Activated B cell treated with CpG ODN at 0.5 μM for 24 hours (primary cell): Measurements from ENCODE around the gene YTHDC2. TPM values are rescaled to one million over a fixed set of nuclear protein-coding genes. Genes with fewer than 3 reads are reported as not detected.
"Not testable (repeated sequence)": the region's sequence is repeated elsewhere in the genome, so short reads cannot be mapped to it uniquely, and the experiment has no call there.

ENCODE experiments used
- ATAC-seq: fragments of 200-7000 bp; cut with Tn5 transposase; one replicate; pipeline ENCODE4 v1.10.0; 2021; ENCODE audit warnings: low read depth, mild to moderate bottlenecking, moderate library complexity
- CTCF ChIA-PET: fragments of 350-600 bp; sonication (Branson Sonifier 250); formaldehyde crosslinking; loops from one replicate; lab custom pipeline; 2021; ENCODE audit warnings: antibody characterized with exemption; lab: Charles Lee
- POLR2A ChIA-PET: fragments of 350-600 bp; sonication (Branson Sonifier 250); formaldehyde crosslinking; loops from one replicate; lab custom pipeline; 2021; ENCODE audit warnings: antibody characterized with exemption; lab: Charles Lee
- DNase-seq: peaks from one replicate; pipeline ENCODE4 v3.0.0; 2022
- H3K27ac Mint-ChIP-seq: one replicate; pipeline ENCODE4 v1.8.0; 2020; ENCODE audit warnings: mixed read lengths
- H3K27me3 Mint-ChIP-seq: one replicate; pipeline ENCODE4 v1.8.0; 2021; ENCODE audit warnings: mixed read lengths
- H3K36me3 Mint-ChIP-seq: one replicate; pipeline ENCODE4 v1.8.0; 2021; ENCODE audit warnings: low read depth, mixed read lengths
- H3K4me1 Mint-ChIP-seq: one replicate; pipeline ENCODE4 v1.8.0; 2021; ENCODE audit warnings: mixed read lengths
- H3K4me3 Mint-ChIP-seq: one replicate; pipeline ENCODE4 v1.8.0; 2020; ENCODE audit warnings: mild to moderate bottlenecking, mixed read lengths
- H3K9me3 Mint-ChIP-seq: one replicate; pipeline ENCODE4 v1.8.0; 2020; ENCODE audit warnings: mixed read lengths
- CTCF ChIP-seq: fragments of 200-600 bp; IDR thresholded peaks from one replicate; pipeline ENCODE4 v1.8.0; 2022; ENCODE audit warnings: antibody characterized with exemption, mild to moderate bottlenecking
- intact Hi-C: fragments of 100-400 bp; cut with micrococcal nuclease; formaldehyde crosslinking; loops from one replicate; pipeline ENCODE4 v1.15.1; 2024
- total RNA-seq: library from RNA; stranded (reverse); gene quantifications from 2 replicates; pipeline ENCODE4 v1.2.3, GENCODE V29; 2022

YTHDC2 gene
- total RNA-seq, 1 donor from 2014 or later = 41.7 TPM

GRCh38 chr5:113601423-113601822, 87.9 kb downstream of the YTHDC2 start:
- H3K4me1 Mint-ChIP-seq = no peaks in the 10 kb centered on the region
- no peak overlapping the region for H3K4me3 Mint-ChIP-seq
- no peaks in the 10 kb centered on the region for H3K9me3 Mint-ChIP-seq
- TF ChIP-seq CTCF = no peak
- H3K27me3 Mint-ChIP-seq = peaks cover 12% of the 10 kb centered on the region
- intact Hi-C loops = no loop called here
- ChIA-PET POLR2A (no interaction called here), CTCF (interaction anchor here (1.3 kb wide), 1 partner anchor 11 kb away, joined by 3 read pairs; no protein-coding TSS in a partner anchor)
- no peak overlapping the region for H3K27ac Mint-ChIP-seq
- DNase-seq (no peak), ATAC-seq (no peak)
- H3K36me3 Mint-ChIP-seq = no peaks in the 10 kb centered on the region

- H3K27ac Mint-ChIP-seq, POLR2A ChIA-PET, H3K36me3 Mint-ChIP-seq, ATAC-seq, intact Hi-C loops, H3K9me3 Mint-ChIP-seq, DNase-seq, H3K4me1 Mint-ChIP-seq, H3K4me3 Mint-ChIP-seq: not testable (repeated sequence)
- CTCF ChIA-PET = interaction anchor here (1.7 to 4.9 kb wide), 2 partner anchors 224 to 607 kb away, joined by 4 to 39 read pairs; no protein-coding TSS in a partner anchor
- peaks cover 24% of the 10 kb centered on the region for H3K27me3 Mint-ChIP-seq
These were observed 89.8 kb downstream of the YTHDC2 start for GRCh38 chr5:113603246-113603645.

GRCh38 chr5:113606298-113607134, 93.0 kb downstream of the YTHDC2 start:
- Mint-ChIP-seq H3K4me3 (no peak overlapping the region), H3K27ac (no peak overlapping the region), H3K9me3 (no peaks in the 10 kb centered on the region), H3K36me3 (no peaks in the 10 kb centered on the region), H3K27me3 (peaks cover 30% of the 10 kb centered on the region), H3K4me1 (no peaks in the 10 kb centered on the region)
- ChIA-PET POLR2A (no interaction called here), CTCF (interaction anchor here (0.6 to 4.9 kb wide), 5 partner anchors 15 to 611 kb away, joined by 3 to 39 read pairs (median 4); no protein-coding TSS in a partner anchor)
- intact Hi-C loops = loop anchor here (1.0 to 5.0 kb wide), 4 partner anchors 227 to 1432 kb away; no protein-coding TSS in a partner anchor
- ATAC-seq (peak; percentile 73), DNase-seq (no peak)
- TF ChIP-seq CTCF = peak; percentile 61

- Mint-ChIP-seq H3K27ac (no peak overlapping the region), H3K9me3 (no peaks in the 10 kb centered on the region)
These were observed 93.9 kb downstream of the YTHDC2 start for GRCh38 chr5:113607361-113607760.

GRCh38 chr5:113608113-113608596, 94.7 kb downstream of the YTHDC2 start:
- ChIA-PET CTCF (interaction anchor here (1.2 to 1.6 kb wide), 3 partner anchors 10 to 842 kb away, joined by 3 to 15 read pairs (median 6); no protein-coding TSS in a partner anchor), POLR2A (no interaction called here)
- Mint-ChIP-seq H3K36me3 (no peaks in the 10 kb centered on the region), H3K4me1 (no peaks in the 10 kb centered on the region), H3K4me3 (no peak overlapping the region), H3K27ac (no peak overlapping the region), H3K27me3 (peaks cover 30% of the 10 kb centered on the region), H3K9me3 (no peaks in the 10 kb centered on the region)
- TF ChIP-seq CTCF = no peak
- ATAC-seq = no peak
- intact Hi-C loops = loop anchor here (5.0 kb wide), 1 partner anchor 276 kb away; no protein-coding TSS in a partner anchor
- DNase-seq = no peak

More at GRCh38 chr5:113607361-113607760, 93.9 kb downstream of the YTHDC2 start:
- ATAC-seq = no peak
- Mint-ChIP-seq H3K27me3 (peaks cover 30% of the 10 kb centered on the region), H3K4me1 (no peaks in the 10 kb centered on the region), H3K36me3 (no peaks in the 10 kb centered on the region), H3K4me3 (no peak overlapping the region)
- intact Hi-C loops = loop anchor here (2.0 to 5.0 kb wide), 2 partner anchors 275 to 1433 kb away; no protein-coding TSS in a partner anchor
- no peak for DNase-seq
- ChIA-PET CTCF (interaction anchor here (1.2 to 1.6 kb wide), 3 partner anchors 11 to 843 kb away, joined by 3 to 15 read pairs (median 6); no protein-coding TSS in a partner anchor), POLR2A (no interaction called here)
- TF ChIP-seq CTCF = no peak
